Fibroblast of lung (primary cell): ENCODE measurements around the gene INCENP.

ENCODE experiments used
- CTCF ChIP-seq, 2 donors: IDR thresholded peaks in 1 of 2; conservative IDR thresholded peaks in 1 of 2; 1 replicate in 1 of 2; 2 replicates in 1 of 2; pipeline ENCODE4 v1.5.1; 2011 to 2012; ENCODE audit warnings: low read length in 2 of 2, control low read depth in 1 of 2, inconsistent platforms in 1 of 2, low read depth in 1 of 2, mild to moderate bottlenecking in 1 of 2
- EZH2 ChIP-seq: IDR thresholded peaks from 2 replicates; pipeline ENCODE4 v1.5.1; 2012; ENCODE audit warnings: low read length, control low read depth, mild to moderate bottlenecking; ENCODE audit errors: missing control alignments

GRCh38 chr11:62127426-62127825 lies 3.6 kb downstream of the INCENP start:
- TF ChIP-seq CTCF (conservative IDR thresholded peaks at IDR 0.05 in 1 of 2, IDR thresholded peaks at IDR 0.05 in 1 of 2; ENCODE audit: low read depth in 1 of 2, low read length in 2 of 2) (no peak), EZH2 (no peak)
